ENCODE data around the gene CGB1. TPM values are rescaled to one million over a fixed set of nuclear protein-coding genes. Genes with fewer than 3 reads are reported as not detected.
"Not testable (repeated sequence)": the region's sequence is repeated elsewhere in the genome, so short reads cannot be mapped to it uniquely, and the experiment has no call there.

The CGB1 gene
- total RNA-seq, 4 donors from 2014 or later: not detected

- WGBS, 2 donors: 15 to 28% methylated on average over 26 to 27 of the region's 28 CpGs
- H3K4me3 ChIP-seq; H3K4me1 ChIP-seq; H3K9me3 ChIP-seq; H3K27ac ChIP-seq; H3K27me3 ChIP-seq; H3K36me3 ChIP-seq; DNase-seq (ENCODE audit: low spot score in 2 of 2): not testable (repeated sequence)
- TF ChIP-seq, protein P1, sequence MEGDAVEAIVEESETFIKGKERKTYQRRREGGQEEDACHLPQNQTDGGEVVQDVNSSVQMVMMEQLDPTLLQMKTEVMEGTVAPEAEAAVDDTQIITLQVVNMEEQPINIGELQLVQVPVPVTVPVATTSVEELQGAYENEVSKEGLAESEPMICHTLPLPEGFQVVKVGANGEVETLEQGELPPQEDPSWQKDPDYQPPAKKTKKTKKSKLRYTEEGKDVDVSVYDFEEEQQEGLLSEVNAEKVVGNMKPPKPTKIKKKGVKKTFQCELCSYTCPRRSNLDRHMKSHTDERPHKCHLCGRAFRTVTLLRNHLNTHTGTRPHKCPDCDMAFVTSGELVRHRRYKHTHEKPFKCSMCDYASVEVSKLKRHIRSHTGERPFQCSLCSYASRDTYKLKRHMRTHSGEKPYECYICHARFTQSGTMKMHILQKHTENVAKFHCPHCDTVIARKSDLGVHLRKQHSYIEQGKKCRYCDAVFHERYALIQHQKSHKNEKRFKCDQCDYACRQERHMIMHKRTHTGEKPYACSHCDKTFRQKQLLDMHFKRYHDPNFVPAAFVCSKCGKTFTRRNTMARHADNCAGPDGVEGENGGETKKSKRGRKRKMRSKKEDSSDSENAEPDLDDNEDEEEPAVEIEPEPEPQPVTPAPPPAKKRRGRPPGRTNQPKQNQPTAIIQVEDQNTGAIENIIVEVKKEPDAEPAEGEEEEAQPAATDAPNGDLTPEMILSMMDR (IDR thresholded peaks at IDR 0.05): peak in 2 of 5 experiments; percentile 6 to 9
Measured at GRCh38 chr19:49031642-49032301, 4.9 kb downstream of the CGB1 start, which contains the start of gene CGB2. Gene CGB2, plus strand, starts transcription at chr19:49031890. Its CDS starts 206 bp downstream, at chr19:49032096.

GRCh38 chr19:49030323-49030722 lies 6.4 kb downstream of the CGB1 start:
- 89 to 94% methylated on average over 6 to 7 of the region's 8 CpGs for WGBS, 2 donors
- not testable (repeated sequence) for H3K27ac ChIP-seq; H3K36me3 ChIP-seq; H3K4me3 ChIP-seq; DNase-seq (ENCODE audit: low spot score in 2 of 2); H3K9me3 ChIP-seq; H3K27me3 ChIP-seq; H3K4me1 ChIP-seq

GRCh38 chr19:49029749-49030148 lies 6.9 kb downstream of the CGB1 start:
- not testable (repeated sequence) for H3K4me3 ChIP-seq; H3K36me3 ChIP-seq; H3K27me3 ChIP-seq; DNase-seq (ENCODE audit: low spot score in 2 of 2); H3K4me1 ChIP-seq; H3K9me3 ChIP-seq; H3K27ac ChIP-seq
- WGBS, 2 donors: 78 to 88% methylated on average over 14 of the region's 14 CpGs

DNA sequence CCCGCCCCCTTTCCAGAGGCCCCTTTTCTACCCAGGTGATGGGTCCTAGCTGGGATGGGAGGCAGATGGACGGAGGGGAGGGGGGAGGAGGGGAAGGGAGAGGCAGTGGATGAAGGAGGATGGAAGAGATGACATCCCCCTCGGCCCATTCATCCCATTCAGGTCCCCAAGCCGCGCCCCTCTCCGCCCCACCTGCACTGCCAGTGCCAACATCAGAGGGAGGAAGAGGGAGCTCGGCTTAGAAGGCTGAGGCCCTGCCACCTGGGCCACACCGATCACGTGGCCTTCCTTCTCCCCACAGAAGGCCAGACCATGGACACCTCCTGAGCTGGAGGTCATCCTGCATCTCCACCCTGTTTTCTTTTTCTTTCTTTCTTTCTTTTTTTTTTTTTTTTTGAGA lies 8.0 kb downstream of the CGB1 start:
- not testable (repeated sequence) for H3K4me1 ChIP-seq; H3K4me3 ChIP-seq; H3K27ac ChIP-seq; H3K36me3 ChIP-seq; DNase-seq (ENCODE audit: low spot score in 2 of 2); H3K27me3 ChIP-seq; H3K9me3 ChIP-seq
- WGBS, 2 donors: 77 to 79% methylated on average over 9 of the region's 9 CpGs

DNA sequence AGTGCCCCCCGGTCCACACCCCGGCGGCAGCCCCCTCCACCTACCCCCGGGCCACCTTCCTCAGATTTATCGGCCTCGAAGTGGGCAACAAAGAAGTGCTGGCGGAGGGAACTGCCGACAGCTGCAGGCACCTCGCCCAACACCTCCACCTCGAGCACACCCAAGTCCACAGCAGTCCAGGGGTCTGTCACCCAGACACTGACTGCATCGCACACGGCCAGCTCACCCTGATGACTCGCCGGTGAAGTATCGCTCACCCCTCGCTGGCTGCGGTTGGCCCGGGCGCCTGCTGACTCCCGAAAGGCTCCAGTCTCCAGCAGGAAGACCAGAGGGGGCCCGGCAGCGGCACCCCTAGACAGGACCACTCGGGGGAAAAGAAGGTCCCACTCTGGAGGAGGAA lies 11.1 kb downstream of the CGB1 start:
- DNase-seq (ENCODE audit: low spot score in 2 of 2); H3K9me3 ChIP-seq; H3K4me3 ChIP-seq; H3K27ac ChIP-seq; H3K4me1 ChIP-seq; H3K36me3 ChIP-seq: not testable (repeated sequence)
- H3K27me3 ChIP-seq: peaks cover 0 to 18% of the 10 kb centered on the region in 2 donors
- WGBS, 2 donors: 79 to 83% methylated on average over 9 to 22 of the region's 23 CpGs

DNA sequence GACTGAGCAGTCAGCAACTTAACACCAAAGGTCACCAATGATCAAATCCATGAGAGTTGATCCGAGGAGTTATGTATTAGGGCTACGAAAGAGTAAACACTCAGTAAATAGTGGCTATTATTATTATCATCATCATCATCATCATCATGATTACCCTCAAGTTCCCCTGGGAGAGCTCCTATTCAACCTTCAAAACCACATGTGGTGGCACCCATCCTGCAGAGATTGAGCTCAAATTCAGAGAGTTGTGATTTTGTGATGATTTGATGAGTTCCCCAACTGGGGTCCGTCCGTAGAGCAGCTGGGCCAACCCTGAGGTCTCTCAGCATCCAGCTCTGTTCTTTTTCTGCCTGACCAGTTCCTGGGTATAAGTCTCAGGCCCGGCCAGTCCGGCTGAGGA lies 11.6 kb downstream of the CGB1 start:
- not testable (repeated sequence) for H3K9me3 ChIP-seq, H3K4me3 ChIP-seq
- WGBS, 2 donors: 87% methylated on average over 4 of the region's 6 CpGs; no CpG with 5 or more reads in 1 of the 2 donors

DNA sequence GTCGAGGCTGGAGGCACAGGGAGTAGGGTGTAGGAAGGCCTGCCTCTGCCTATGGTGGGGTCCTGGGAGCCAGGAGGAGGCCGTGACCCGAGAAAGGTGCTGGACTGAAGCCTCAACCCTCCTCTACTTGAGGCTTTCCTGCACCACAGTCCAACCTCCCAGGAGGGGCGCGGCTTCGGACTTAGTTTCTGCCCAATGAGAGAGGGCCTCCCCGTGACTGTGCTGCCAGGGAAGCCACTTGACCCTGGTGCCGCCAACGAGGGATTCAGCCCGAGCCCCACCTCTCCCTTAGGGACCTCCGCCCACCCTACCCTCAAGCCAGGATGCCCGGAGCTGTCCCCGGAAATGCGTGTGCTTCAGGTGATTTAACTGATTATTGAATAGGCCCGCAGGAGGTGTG lies 12.5 kb downstream of the CGB1 start, which contains the start of gene CGB3:
Gene CGB3, minus strand, starts transcription at position 101 of the 400 bp plus-strand sequence. CDS start 362 bp downstream, outside the sequence.
- H3K4me1 ChIP-seq; H3K4me3 ChIP-seq; H3K9me3 ChIP-seq; DNase-seq (ENCODE audit: low spot score in 2 of 2); H3K27ac ChIP-seq; H3K36me3 ChIP-seq: not testable (repeated sequence)
- H3K27me3 ChIP-seq: peaks cover 0 to 31% of the 10 kb centered on the region in 2 donors
- WGBS, 2 donors: 54 to 100% methylated on average over 1 to 9 of the region's 15 CpGs

More for the DNA sequence above, 11.6 kb downstream of the CGB1 start:
- DNase-seq (ENCODE audit: low spot score in 2 of 2); H3K36me3 ChIP-seq; H3K4me1 ChIP-seq; H3K27ac ChIP-seq: not testable (repeated sequence)
- peaks cover 0 to 23% of the 10 kb centered on the region in 2 donors for H3K27me3 ChIP-seq

GRCh38 chr19:49022116-49022515 lies 14.6 kb downstream of the CGB1 start:
- peaks cover 0 to 26% (median 19%) of the 10 kb centered on the region in 4 donors for H3K4me1 ChIP-seq
- H3K9me3 ChIP-seq: no peaks in the 10 kb centered on the region
- WGBS, 2 donors: 90 to 91% methylated on average over 9 of the region's 9 CpGs
- H3K4me3 ChIP-seq: no peak overlapping the region
- H3K27me3 ChIP-seq: peaks cover 0 to 46% of the 10 kb centered on the region in 2 donors
- TF ChIP-seq, protein P1 (IDR thresholded peaks at IDR 0.05): no peak
- no peak for TF ChIP-seq EP300 (IDR thresholded peaks at IDR 0.05)
- TF ChIP-seq POLR2A (IDR thresholded peaks at IDR 0.05): no peak
- no peak for DNase-seq (ENCODE audit: low spot score in 2 of 2)
- no peaks in the 10 kb centered on the region for H3K36me3 ChIP-seq
- no peak overlapping the region for H3K27ac ChIP-seq

All from tibial nerve (tissue), 4 donors.